ENCODE data around the gene CDYL2. TPM values are rescaled to one million over a fixed set of nuclear protein-coding genes. Genes with fewer than 3 reads are reported as not detected.
"Not testable (repeated sequence)": the region's sequence is repeated elsewhere in the genome, so short reads cannot be mapped to it uniquely, and the experiment has no call there.

The CDYL2 gene
- total and polyA plus RNA-seq, 4 donors: 0.84 to 4.1 (median 2.3) TPM

DNA sequence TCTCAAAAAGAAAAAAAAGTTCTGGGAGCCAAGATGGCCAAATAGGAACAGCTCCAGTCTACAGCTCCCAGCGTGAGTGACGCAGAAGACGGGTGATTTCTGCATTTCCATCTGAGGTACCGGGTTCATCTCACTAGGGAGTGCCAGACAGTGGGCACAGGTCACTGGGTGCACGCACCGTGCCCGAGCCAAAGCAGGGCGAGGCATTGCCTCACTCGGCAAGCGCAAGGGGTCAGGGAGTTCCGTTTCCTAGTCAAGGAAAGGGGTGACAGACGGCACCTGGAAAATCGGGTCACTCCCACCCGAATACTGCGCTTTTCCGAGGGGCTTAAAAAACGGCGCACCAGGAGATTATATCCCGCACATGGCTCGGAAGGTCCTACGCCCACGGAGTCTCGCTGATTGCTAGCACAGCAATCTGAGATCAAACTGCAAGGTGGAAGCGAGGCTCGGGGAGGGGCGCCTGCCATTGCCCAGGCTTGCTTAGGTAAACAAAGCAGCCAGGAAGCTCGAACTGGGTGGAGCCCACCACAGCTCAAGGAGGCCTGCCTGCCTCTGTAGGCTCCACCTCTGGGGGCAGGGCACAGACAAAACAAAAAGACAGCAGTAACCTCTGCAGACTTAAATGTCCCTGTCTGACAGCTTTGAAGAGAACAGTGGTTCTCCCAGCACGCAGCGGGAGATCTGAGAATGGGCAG, 77.2 kb downstream of the CDYL2 start:
- not testable (repeated sequence) for H3K9ac ChIP-seq (ENCODE audit: low read depth in 1 of 2, low read length in 2 of 2); DNase-seq (ENCODE audit: low spot score); H3K9me3 ChIP-seq (ENCODE audit: control insufficient read depth in 4 of 4, low read length in 3 of 4); H3K27ac ChIP-seq (ENCODE audit: low read depth in 1 of 2, low read length in 2 of 2); H3K4me1 ChIP-seq (ENCODE audit: control insufficient read depth in 4 of 4, insufficient read depth in 4 of 4, low read length in 3 of 4); H3K27me3 ChIP-seq (ENCODE audit: control insufficient read depth in 4 of 4, insufficient read depth in 4 of 4, low read length in 3 of 4); H3K4me3 ChIP-seq (ENCODE audit: low read depth in 1 of 3, low read length in 3 of 3); H3K36me3 ChIP-seq (ENCODE audit: control insufficient read depth in 4 of 4, insufficient read depth in 3 of 4, low read depth in 1 of 4, low read length in 3 of 4)
- 96% methylated on average over 29 of the region's 29 CpGs for whole genome bisulfite sequencing

DNA sequence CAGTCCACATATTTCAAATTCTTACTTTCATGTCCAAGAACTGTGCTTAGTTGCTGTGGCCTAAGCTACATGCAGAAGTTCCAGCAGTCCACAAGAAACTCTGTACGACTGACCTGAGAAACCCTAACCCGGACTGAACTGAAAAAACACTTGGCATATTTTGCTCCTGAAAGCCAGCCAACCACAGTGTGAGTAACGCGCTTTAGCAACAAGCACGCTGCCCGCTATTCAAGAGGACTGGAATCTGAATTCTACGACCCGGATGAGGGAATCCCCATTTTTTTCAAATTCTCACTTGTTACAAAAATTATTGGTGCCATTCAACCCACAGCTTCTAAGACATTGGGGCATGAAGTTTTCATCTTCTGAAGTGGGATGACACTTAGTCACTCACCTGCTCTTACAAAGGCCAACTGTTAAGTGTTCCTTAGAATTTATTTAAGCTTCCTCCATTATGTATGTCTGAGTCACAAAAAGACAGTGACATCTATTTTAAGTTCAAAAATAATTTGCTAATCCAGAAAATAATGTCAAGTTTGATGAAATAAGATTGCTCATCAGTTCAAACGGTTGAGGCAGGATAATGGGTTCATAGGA, 78.7 kb downstream of the CDYL2 start:
- DNase-seq (ENCODE audit: low spot score): no peak
- Histone ChIP-seq H3K4me3 (ENCODE audit: low read depth in 1 of 3, low read length in 3 of 3) (no peak overlapping the region), H3K27me3 (ENCODE audit: control insufficient read depth in 4 of 4, insufficient read depth in 4 of 4, low read length in 3 of 4) (no peaks in the 10 kb centered on the region), H3K9me3 (ENCODE audit: control insufficient read depth in 4 of 4, low read length in 3 of 4) (peaks cover 0 to 5% (median under 1%) of the 10 kb centered on the region in 4 donors), H3K9ac (ENCODE audit: low read depth in 1 of 2, low read length in 2 of 2) (no peak overlapping the region), H3K27ac (ENCODE audit: low read depth in 1 of 2, low read length in 2 of 2) (no peak overlapping the region), H3K36me3 (ENCODE audit: control insufficient read depth in 4 of 4, insufficient read depth in 3 of 4, low read depth in 1 of 4, low read length in 3 of 4) (no peaks in the 10 kb centered on the region), H3K4me1 (ENCODE audit: control insufficient read depth in 4 of 4, insufficient read depth in 4 of 4, low read length in 3 of 4) (peaks cover 0 to 7% (median 0%) of the 10 kb centered on the region in 4 donors)
- 72% methylated on average over 9 of the region's 9 CpGs for WGBS
- TF ChIP-seq HNF4A (conservative IDR thresholded peaks at IDR 0.05) (peak in 1 of 2 donors; percentile 9), FOXA1 (IDR thresholded peaks at IDR 0.05) (no peak)

DNA sequence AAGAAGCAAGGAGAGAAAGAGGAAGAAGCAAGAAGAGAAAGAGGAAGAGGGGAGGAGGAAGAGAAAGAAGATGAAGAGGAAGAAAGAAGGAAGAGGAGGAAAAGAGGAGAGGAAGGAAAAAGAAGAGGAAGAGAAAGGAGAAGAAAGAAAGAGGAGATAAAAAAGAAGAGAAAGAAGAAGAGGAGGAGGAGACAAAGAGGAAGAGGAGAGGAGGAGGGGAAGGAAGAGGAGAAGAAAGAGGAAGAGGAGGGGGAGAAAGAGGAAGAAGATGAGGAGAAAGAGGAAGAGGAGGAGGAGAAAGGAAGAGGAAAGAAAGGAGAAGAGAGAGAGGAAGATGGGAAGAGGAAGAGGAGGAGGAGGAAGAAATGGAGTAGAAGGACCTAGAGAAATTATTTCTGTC, 80.4 kb downstream of the CDYL2 start:
- Histone ChIP-seq H3K27ac (ENCODE audit: low read depth in 1 of 2, low read length in 2 of 2) (no peak overlapping the region), H3K4me1 (ENCODE audit: control insufficient read depth in 4 of 4, insufficient read depth in 4 of 4, low read length in 3 of 4) (peaks cover 0 to 7% (median 0%) of the 10 kb centered on the region in 4 donors), H3K4me3 (ENCODE audit: low read depth in 1 of 3, low read length in 3 of 3) (no peak overlapping the region), H3K36me3 (ENCODE audit: control insufficient read depth in 4 of 4, insufficient read depth in 3 of 4, low read depth in 1 of 4, low read length in 3 of 4) (no peaks in the 10 kb centered on the region), H3K9ac (ENCODE audit: low read depth in 1 of 2, low read length in 2 of 2) (no peak overlapping the region), H3K27me3 (ENCODE audit: control insufficient read depth in 4 of 4, insufficient read depth in 4 of 4, low read length in 3 of 4) (no peaks in the 10 kb centered on the region), H3K9me3 (ENCODE audit: control insufficient read depth in 4 of 4, low read length in 3 of 4) (peaks cover 0 to 5% (median under 1%) of the 10 kb centered on the region in 4 donors)
- DNase-seq (ENCODE audit: low spot score): no peak
- TF ChIP-seq, protein P1, sequence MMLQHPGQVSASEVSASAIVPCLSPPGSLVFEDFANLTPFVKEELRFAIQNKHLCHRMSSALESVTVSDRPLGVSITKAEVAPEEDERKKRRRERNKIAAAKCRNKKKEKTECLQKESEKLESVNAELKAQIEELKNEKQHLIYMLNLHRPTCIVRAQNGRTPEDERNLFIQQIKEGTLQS (IDR thresholded peaks at IDR 0.05): no peak

DNA sequence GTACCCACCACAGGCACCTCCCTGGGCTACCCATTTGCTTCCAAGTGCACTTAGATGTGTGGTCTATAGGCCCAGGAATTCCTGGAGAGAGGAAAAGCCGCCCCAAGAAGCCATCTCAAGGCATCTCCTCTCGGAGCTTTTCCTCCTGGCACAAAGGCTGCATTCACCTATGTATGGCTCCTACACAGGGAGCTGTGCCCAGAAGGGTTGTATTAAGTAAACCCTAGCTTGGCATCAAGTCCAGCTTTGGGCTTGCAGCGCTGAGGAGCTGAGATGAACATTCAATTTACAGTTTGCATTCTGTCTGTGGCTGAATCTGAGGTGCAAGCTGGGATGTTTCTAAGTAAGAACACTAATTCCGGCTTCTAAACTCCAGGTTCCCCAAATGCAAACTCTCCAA, 81.3 kb downstream of the CDYL2 start:
- Histone ChIP-seq H3K4me3 (ENCODE audit: low read depth in 1 of 3, low read length in 3 of 3) (no peak overlapping the region), H3K27me3 (ENCODE audit: control insufficient read depth in 4 of 4, insufficient read depth in 4 of 4, low read length in 3 of 4) (no peaks in the 10 kb centered on the region), H3K27ac (ENCODE audit: low read depth in 1 of 2, low read length in 2 of 2) (no peak overlapping the region), H3K36me3 (ENCODE audit: control insufficient read depth in 4 of 4, insufficient read depth in 3 of 4, low read depth in 1 of 4, low read length in 3 of 4) (no peaks in the 10 kb centered on the region), H3K4me1 (ENCODE audit: control insufficient read depth in 4 of 4, insufficient read depth in 4 of 4, low read length in 3 of 4) (peaks cover 0 to 16% (median 6%) of the 10 kb centered on the region in 4 donors), H3K9me3 (ENCODE audit: control insufficient read depth in 4 of 4, low read length in 3 of 4) (peaks cover 0 to 5% (median under 1%) of the 10 kb centered on the region in 4 donors), H3K9ac (ENCODE audit: low read depth in 1 of 2, low read length in 2 of 2) (no peak overlapping the region)
- no peak for DNase-seq (ENCODE audit: low spot score)
- WGBS: 89% methylated on average over 4 of the region's 4 CpGs
- TF ChIP-seq, protein P2, sequence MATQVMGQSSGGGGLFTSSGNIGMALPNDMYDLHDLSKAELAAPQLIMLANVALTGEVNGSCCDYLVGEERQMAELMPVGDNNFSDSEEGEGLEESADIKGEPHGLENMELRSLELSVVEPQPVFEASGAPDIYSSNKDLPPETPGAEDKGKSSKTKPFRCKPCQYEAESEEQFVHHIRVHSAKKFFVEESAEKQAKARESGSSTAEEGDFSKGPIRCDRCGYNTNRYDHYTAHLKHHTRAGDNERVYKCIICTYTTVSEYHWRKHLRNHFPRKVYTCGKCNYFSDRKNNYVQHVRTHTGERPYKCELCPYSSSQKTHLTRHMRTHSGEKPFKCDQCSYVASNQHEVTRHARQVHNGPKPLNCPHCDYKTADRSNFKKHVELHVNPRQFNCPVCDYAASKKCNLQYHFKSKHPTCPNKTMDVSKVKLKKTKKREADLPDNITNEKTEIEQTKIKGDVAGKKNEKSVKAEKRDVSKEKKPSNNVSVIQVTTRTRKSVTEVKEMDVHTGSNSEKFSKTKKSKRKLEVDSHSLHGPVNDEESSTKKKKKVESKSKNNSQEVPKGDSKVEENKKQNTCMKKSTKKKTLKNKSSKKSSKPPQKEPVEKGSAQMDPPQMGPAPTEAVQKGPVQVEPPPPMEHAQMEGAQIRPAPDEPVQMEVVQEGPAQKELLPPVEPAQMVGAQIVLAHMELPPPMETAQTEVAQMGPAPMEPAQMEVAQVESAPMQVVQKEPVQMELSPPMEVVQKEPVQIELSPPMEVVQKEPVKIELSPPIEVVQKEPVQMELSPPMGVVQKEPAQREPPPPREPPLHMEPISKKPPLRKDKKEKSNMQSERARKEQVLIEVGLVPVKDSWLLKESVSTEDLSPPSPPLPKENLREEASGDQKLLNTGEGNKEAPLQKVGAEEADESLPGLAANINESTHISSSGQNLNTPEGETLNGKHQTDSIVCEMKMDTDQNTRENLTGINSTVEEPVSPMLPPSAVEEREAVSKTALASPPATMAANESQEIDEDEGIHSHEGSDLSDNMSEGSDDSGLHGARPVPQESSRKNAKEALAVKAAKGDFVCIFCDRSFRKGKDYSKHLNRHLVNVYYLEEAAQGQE (IDR thresholded peaks at IDR 0.05): no peak
- no peak for TF ChIP-seq YY1 (IDR thresholded peaks at IDR 0.05)
- TF ChIP-seq, protein P1 (IDR thresholded peaks at IDR 0.05): no peak
- no peak for TF ChIP-seq RXRA (IDR thresholded peaks at IDR 0.05)
- TF ChIP-seq, protein P3, sequence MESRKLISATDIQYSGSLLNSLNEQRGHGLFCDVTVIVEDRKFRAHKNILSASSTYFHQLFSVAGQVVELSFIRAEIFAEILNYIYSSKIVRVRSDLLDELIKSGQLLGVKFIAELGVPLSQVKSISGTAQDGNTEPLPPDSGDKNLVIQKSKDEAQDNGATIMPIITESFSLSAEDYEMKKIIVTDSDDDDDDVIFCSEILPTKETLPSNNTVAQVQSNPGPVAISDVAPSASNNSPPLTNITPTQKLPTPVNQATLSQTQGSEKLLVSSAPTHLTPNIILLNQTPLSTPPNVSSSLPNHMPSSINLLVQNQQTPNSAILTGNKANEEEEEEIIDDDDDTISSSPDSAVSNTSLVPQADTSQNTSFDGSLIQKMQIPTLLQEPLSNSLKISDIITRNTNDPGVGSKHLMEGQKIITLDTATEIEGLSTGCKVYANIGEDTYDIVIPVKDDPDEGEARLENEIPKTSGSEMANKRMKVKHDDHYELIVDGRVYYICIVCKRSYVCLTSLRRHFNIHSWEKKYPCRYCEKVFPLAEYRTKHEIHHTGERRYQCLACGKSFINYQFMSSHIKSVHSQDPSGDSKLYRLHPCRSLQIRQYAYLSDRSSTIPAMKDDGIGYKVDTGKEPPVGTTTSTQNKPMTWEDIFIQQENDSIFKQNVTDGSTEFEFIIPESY (IDR thresholded peaks at IDR 0.05): no peak
- TF ChIP-seq, protein P4, sequence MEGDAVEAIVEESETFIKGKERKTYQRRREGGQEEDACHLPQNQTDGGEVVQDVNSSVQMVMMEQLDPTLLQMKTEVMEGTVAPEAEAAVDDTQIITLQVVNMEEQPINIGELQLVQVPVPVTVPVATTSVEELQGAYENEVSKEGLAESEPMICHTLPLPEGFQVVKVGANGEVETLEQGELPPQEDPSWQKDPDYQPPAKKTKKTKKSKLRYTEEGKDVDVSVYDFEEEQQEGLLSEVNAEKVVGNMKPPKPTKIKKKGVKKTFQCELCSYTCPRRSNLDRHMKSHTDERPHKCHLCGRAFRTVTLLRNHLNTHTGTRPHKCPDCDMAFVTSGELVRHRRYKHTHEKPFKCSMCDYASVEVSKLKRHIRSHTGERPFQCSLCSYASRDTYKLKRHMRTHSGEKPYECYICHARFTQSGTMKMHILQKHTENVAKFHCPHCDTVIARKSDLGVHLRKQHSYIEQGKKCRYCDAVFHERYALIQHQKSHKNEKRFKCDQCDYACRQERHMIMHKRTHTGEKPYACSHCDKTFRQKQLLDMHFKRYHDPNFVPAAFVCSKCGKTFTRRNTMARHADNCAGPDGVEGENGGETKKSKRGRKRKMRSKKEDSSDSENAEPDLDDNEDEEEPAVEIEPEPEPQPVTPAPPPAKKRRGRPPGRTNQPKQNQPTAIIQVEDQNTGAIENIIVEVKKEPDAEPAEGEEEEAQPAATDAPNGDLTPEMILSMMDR (IDR thresholded peaks at IDR 0.05; ENCODE audit: low read depth, low read length, missing input control): no peak
- no peak for TF ChIP-seq GABPA (IDR thresholded peaks at IDR 0.05 in 1 of 2, conservative IDR thresholded peaks at IDR 0.05 in 1 of 2)
- TF ChIP-seq JUND (IDR thresholded peaks at IDR 0.05): no peak
- no peak for TF ChIP-seq FOXA2 (IDR thresholded peaks at IDR 0.05)
- TF ChIP-seq NR2F2 (IDR thresholded peaks at IDR 0.05): no peak
- TF ChIP-seq SP1 (IDR thresholded peaks at IDR 0.05): no peak
- TF ChIP-seq TAF1 (conservative IDR thresholded peaks at IDR 0.05): no peak
- no peak for TF ChIP-seq EGR1 (IDR thresholded peaks at IDR 0.05; ENCODE audit: low read depth in 2 of 2)

All from liver (tissue), 9 donors.